NT2/D1 (cell line): ENCODE measurements around the gene KRTAP4-7.
"Not testable (repeated sequence)": the region's sequence is repeated elsewhere in the genome, so short reads cannot be mapped to it uniquely, and the experiment has no call there.

Experiments used
- SUZ12 ChIP-seq: IDR thresholded peaks from 2 replicates; pipeline ENCODE4 v1.6.1; 2011; ENCODE audit not compliant: insufficient read length, insufficient read depth; ENCODE audit errors: extremely low read depth
- YY1 ChIP-seq: IDR thresholded peaks from 2 replicates; pipeline ENCODE4 v1.6.1; 2011; ENCODE audit not compliant: insufficient read length, insufficient read depth
- ZNF274 ChIP-seq: IDR thresholded peaks from 2 replicates; pipeline ENCODE4 v1.6.1; 2011; ENCODE audit warnings: mild to moderate bottlenecking, low read depth, low read length

DNA sequence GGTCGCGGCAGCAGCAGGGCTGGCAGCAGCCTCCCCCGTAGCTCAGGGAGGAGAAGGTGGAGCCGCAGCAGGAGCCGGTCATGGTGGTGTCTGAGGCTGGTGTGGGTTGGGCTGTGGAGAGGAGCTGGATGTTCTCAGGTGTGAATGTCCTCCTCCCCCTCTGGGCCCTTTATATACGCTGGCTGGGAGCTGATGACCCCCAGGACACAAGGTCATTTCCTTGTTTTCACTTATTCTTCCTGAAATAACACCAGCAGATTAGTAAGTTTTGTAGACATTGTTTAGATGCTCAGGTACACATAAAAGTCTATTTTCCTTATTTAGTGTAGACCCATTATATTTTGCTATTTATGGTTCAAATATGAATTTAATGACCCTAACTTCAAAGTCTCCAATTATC, 28.8 kb upstream of the KRTAP4-7 start, which contains the start of gene KRTAP2-2:
- TF ChIP-seq ZNF274, YY1, SUZ12: not testable (repeated sequence)
